Ishikawa (cell line): Measurements from ENCODE around the gene RAN.

Experiments
- CEBPB ChIP-seq: IDR thresholded peaks from 2 replicates; pipeline ENCODE4 v1.6.1; 2012
- EGR1 ChIP-seq: IDR thresholded peaks from 2 replicates; pipeline ENCODE4 v1.6.1; 2012
- EP300 ChIP-seq: IDR thresholded peaks from 2 replicates; pipeline ENCODE4 v1.6.1; 2012; ENCODE audit warnings: borderline replicate concordance
- NFIC ChIP-seq: IDR thresholded peaks from 2 replicates; pipeline ENCODE4 v1.6.1; 2012
- RAD21 ChIP-seq: IDR thresholded peaks from 2 replicates; pipeline ENCODE4 v1.6.1; 2012; ENCODE audit warnings: low read depth
- TAF1 ChIP-seq: IDR thresholded peaks from 2 replicates; pipeline ENCODE4 v1.6.1; 2012; ENCODE audit warnings: low read depth, mild to moderate bottlenecking
- TCF12 ChIP-seq: IDR thresholded peaks from 2 replicates; pipeline ENCODE4 v1.6.1; 2012; ENCODE audit warnings: low read depth
- TEAD4 ChIP-seq: IDR thresholded peaks from 2 replicates; pipeline ENCODE4 v1.6.1; 2012
- USF1 ChIP-seq: IDR thresholded peaks from 2 replicates; pipeline ENCODE4 v1.6.1; 2012
- YY1 ChIP-seq: IDR thresholded peaks from 2 replicates; pipeline ENCODE4 v1.6.1; 2012; ENCODE audit warnings: low read depth
- ZBTB7A ChIP-seq: IDR thresholded peaks from 2 replicates; pipeline ENCODE4 v1.6.1; 2012; ENCODE audit warnings: low read depth
- TF ChIP-seq, protein P1 (sequence below): IDR thresholded peaks from 2 replicates; pipeline ENCODE4 v1.6.1; 2012
- TF ChIP-seq, protein P2 (sequence below): IDR thresholded peaks from 2 replicates; pipeline ENCODE4 v1.6.1; 2012; ENCODE audit warnings: low read depth, mild to moderate bottlenecking

DNA sequence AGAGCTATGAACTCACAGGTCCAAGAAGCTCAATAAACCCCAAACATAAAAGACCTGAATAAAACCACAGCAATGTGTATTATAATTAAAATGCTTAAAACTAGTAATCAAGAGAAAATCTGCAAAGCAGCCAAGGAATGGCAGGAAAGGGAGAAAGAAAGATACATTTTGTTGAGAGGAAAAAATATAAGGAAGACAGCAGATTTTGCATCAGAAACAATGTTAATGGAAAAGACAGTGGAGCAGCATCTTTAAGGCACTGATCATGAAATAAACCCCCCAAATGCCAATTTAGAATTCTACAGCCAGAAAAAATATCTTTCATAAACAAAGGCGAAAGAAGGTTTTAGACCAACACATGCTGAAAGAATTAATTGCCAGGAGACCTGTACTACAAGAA is 39.3 kb downstream of the RAN start:
- no peak for TF ChIP-seq USF1
- TF ChIP-seq NFIC: no peak
- no peak for TF ChIP-seq EP300
- TF ChIP-seq, protein P1, sequence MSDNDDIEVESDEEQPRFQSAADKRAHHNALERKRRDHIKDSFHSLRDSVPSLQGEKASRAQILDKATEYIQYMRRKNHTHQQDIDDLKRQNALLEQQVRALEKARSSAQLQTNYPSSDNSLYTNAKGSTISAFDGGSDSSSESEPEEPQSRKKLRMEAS: no peak
- TF ChIP-seq, protein P2, sequence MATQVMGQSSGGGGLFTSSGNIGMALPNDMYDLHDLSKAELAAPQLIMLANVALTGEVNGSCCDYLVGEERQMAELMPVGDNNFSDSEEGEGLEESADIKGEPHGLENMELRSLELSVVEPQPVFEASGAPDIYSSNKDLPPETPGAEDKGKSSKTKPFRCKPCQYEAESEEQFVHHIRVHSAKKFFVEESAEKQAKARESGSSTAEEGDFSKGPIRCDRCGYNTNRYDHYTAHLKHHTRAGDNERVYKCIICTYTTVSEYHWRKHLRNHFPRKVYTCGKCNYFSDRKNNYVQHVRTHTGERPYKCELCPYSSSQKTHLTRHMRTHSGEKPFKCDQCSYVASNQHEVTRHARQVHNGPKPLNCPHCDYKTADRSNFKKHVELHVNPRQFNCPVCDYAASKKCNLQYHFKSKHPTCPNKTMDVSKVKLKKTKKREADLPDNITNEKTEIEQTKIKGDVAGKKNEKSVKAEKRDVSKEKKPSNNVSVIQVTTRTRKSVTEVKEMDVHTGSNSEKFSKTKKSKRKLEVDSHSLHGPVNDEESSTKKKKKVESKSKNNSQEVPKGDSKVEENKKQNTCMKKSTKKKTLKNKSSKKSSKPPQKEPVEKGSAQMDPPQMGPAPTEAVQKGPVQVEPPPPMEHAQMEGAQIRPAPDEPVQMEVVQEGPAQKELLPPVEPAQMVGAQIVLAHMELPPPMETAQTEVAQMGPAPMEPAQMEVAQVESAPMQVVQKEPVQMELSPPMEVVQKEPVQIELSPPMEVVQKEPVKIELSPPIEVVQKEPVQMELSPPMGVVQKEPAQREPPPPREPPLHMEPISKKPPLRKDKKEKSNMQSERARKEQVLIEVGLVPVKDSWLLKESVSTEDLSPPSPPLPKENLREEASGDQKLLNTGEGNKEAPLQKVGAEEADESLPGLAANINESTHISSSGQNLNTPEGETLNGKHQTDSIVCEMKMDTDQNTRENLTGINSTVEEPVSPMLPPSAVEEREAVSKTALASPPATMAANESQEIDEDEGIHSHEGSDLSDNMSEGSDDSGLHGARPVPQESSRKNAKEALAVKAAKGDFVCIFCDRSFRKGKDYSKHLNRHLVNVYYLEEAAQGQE: no peak
- no peak for TF ChIP-seq TEAD4
- TF ChIP-seq CEBPB: no peak
- TF ChIP-seq EGR1: no peak
- TF ChIP-seq TAF1: no peak
- no peak for TF ChIP-seq YY1
- TF ChIP-seq TCF12: no peak
- TF ChIP-seq ZBTB7A: no peak
- no peak for TF ChIP-seq RAD21
